PFSK-1 (cell line): ENCODE results near the gene LRBA.

Experiments used
- FOXP2 ChIP-seq: optimal IDR thresholded peaks from 2 replicates; pipeline ENCODE3; 2011; ENCODE audit warnings: borderline replicate concordance, control low read depth, inconsistent platforms; ENCODE audit not compliant: insufficient read depth; ENCODE audit errors: extremely low read length, extremely low read depth
- POLR2AphosphoS5 ChIP-seq: IDR thresholded peaks from 2 replicates; pipeline ENCODE4 v1.6.1; 2012; ENCODE audit warnings: low read depth, mild to moderate bottlenecking, control low read depth, low read length, moderate library complexity
- SIN3A ChIP-seq: IDR thresholded peaks from 2 replicates; pipeline ENCODE4 v1.6.1; 2012; ENCODE audit warnings: mild to moderate bottlenecking, low read length, moderate library complexity, borderline replicate concordance; ENCODE audit not compliant: insufficient read depth
- TAF1 ChIP-seq: IDR thresholded peaks from 2 replicates; pipeline ENCODE4 v1.6.1; 2012; ENCODE audit warnings: low read length, control low read depth, borderline replicate concordance; ENCODE audit not compliant: insufficient read depth
- TF ChIP-seq, protein P1 (sequence below), 2 experiments: IDR thresholded peaks; 2 replicates each; pipeline versions ENCODE4 v1.6.1 to v1.8.0; 2011 to 2012; ENCODE audit warnings: low read depth in 2 of 2, low read length in 2 of 2, control low read depth in 1 of 2, inconsistent platforms in 1 of 2, mild to moderate bottlenecking in 1 of 2, moderate library complexity in 1 of 2; ENCODE audit not compliant: insufficient read depth in 1 of 2

Gene LRBA

DNA sequence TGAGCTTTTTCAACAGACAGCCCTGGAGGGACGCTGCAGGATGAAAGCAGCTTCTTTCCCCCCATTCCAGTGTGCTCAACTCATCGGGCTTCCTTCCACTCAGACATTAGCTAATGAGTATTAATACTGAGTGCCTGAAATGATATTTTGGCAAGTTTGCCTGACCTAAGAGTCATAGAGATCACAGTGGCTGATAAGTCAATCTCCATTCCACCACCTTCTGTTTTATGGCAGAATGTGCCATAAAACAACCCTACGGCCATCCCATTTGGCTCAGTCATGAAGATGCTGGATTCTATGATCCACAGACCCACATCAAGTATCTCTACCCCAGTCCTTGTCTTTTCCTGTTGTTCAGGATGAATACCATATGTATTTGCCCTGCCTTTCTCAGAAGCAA, 481.4 kb downstream of the LRBA start:
- TF ChIP-seq SIN3A: no peak

DNA sequence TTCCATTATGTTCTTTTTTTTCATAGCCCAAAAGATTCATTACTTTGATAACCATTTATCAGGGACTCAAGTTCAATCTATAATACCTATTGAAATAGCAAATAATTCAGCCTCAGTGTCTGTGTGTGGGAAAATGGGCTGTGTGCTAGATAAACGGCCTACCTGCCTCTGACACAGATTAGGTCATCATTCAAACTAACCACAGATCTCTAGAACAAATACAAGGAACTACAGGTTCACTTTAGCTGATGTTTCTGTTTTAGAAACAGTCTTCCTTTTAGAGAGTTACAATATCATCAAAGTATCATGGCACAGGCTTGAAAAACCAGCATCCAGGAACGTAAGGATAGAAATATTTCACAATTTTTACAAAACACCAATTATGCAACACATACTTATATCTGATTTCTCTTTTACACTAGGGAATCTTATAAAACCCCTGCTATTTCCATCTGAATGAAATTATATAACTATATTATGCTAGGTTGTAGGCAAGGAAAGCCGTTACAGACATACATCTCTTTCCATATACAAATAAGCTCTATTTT, 489.7 kb downstream of the LRBA start:
- TF ChIP-seq FOXP2: no peak
- TF ChIP-seq, protein P1, sequence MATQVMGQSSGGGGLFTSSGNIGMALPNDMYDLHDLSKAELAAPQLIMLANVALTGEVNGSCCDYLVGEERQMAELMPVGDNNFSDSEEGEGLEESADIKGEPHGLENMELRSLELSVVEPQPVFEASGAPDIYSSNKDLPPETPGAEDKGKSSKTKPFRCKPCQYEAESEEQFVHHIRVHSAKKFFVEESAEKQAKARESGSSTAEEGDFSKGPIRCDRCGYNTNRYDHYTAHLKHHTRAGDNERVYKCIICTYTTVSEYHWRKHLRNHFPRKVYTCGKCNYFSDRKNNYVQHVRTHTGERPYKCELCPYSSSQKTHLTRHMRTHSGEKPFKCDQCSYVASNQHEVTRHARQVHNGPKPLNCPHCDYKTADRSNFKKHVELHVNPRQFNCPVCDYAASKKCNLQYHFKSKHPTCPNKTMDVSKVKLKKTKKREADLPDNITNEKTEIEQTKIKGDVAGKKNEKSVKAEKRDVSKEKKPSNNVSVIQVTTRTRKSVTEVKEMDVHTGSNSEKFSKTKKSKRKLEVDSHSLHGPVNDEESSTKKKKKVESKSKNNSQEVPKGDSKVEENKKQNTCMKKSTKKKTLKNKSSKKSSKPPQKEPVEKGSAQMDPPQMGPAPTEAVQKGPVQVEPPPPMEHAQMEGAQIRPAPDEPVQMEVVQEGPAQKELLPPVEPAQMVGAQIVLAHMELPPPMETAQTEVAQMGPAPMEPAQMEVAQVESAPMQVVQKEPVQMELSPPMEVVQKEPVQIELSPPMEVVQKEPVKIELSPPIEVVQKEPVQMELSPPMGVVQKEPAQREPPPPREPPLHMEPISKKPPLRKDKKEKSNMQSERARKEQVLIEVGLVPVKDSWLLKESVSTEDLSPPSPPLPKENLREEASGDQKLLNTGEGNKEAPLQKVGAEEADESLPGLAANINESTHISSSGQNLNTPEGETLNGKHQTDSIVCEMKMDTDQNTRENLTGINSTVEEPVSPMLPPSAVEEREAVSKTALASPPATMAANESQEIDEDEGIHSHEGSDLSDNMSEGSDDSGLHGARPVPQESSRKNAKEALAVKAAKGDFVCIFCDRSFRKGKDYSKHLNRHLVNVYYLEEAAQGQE (IDR thresholded peaks at IDR 0.05; ENCODE audit: insufficient read depth in 1 of 2, low read depth in 2 of 2, low read length in 2 of 2): no peak
- TF ChIP-seq TAF1: no peak
- TF ChIP-seq SIN3A: no peak
- TF ChIP-seq POLR2AphosphoS5: no peak

DNA sequence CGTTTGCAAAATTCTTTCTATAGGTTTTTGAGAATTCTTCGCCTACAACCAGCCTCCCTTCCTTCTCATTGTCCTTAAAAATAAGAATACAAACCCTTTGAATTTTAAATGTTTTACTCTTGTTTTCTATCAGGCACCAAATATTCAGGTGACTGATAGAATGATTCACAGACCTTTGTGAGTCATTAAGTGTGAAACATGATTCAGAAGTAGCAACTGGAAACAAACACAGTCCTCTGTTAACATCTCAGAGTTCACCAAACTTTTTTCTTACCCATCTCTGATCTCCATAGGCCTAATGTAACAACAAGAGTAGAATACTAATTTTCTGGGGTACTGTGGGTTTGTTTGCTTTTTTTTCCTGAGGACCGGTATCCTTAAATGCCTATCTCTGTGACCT, 496.5 kb downstream of the LRBA start:
- TF ChIP-seq SIN3A: no peak
- TF ChIP-seq, protein P1 (IDR thresholded peaks at IDR 0.05; ENCODE audit: insufficient read depth in 1 of 2, low read depth in 2 of 2, low read length in 2 of 2): no peak
- no peak for TF ChIP-seq TAF1
- TF ChIP-seq FOXP2: no peak
- TF ChIP-seq POLR2AphosphoS5: no peak

DNA sequence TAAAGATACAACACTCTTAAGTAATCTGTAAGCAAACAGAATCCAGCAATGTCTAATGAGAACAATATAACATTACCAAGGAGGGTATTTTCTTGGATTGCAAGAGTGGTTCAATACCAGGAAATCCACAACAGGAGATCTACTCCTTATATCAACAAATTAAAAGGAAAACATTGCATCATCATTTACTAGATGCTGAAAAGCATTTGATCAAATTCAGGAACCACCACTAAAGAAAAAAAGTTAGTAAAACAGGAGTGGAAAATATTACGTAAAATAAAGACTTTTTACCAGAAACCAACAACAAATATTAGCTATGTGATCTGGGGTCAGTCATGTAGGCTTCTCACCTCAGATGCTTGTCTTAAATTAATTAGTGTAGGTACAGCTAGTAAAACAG, 499.9 kb downstream of the LRBA start:
- TF ChIP-seq FOXP2: no peak
- no peak for TF ChIP-seq TAF1
- TF ChIP-seq, protein P1 (IDR thresholded peaks at IDR 0.05; ENCODE audit: insufficient read depth in 1 of 2, low read depth in 2 of 2, low read length in 2 of 2): no peak
- TF ChIP-seq POLR2AphosphoS5: no peak
- no peak for TF ChIP-seq SIN3A

DNA sequence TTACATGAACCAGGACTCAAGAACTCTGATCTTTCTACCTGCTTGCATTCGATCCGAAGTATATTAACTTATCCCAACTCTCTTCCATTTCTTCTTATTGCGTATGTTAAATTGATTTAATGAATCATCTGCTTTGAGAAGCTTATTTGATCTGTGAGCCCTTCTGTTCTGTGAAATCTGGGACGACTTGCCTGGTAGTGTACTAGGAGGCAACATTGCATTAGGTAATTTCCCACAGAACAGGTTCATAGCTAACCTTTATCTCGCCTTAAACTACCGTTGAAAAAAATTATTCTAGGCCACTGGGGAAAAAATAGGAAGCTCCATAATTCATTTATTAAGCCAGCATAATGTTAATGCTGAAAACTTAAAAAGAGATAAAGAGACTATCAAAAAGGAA, 500.4 kb downstream of the LRBA start:
- TF ChIP-seq SIN3A (no peak), TAF1 (no peak), FOXP2 (no peak), POLR2AphosphoS5 (no peak)
- TF ChIP-seq, protein P1 (IDR thresholded peaks at IDR 0.05; ENCODE audit: insufficient read depth in 1 of 2, low read depth in 2 of 2, low read length in 2 of 2): no peak
